WTC11 (cell line): Measurements from ENCODE around the gene CBX7. TPM values are rescaled to one million over a fixed set of nuclear protein-coding genes. Genes with fewer than 3 reads are reported as not detected.

Experiments used
- ATAC-seq: fragments of 200-7000 bp; cut with Tn5 transposase; 2 replicates; pipeline ENCODE4 v1.10.0; 2021; ENCODE audit warnings: mild to moderate bottlenecking, moderate library complexity
- CTCF ChIA-PET: fragments of 300-600 bp; sonication (Branson Sonifier 250); formaldehyde crosslinking; loops from one replicate; lab custom pipeline; 2021; ENCODE audit warnings: antibody characterized with exemption; lab: Charles Lee
- POLR2A ChIA-PET: fragments of 350-600 bp; sonication (Branson Sonifier 250); formaldehyde crosslinking; loops from one replicate; lab custom pipeline; 2021; ENCODE audit warnings: antibody characterized with exemption; lab: Charles Lee
- DNase-seq: peaks from one replicate; pipeline ENCODE4 v3.0.0; 2021; ENCODE audit warnings: low spot score
- H3K27ac Mint-ChIP-seq: 2 replicates; pipeline ENCODE4 v1.8.0; 2021; ENCODE audit warnings: mixed read lengths
- H3K27me3 Mint-ChIP-seq: 2 replicates; pipeline ENCODE4 v1.8.0; 2021; ENCODE audit warnings: low read depth, mild to moderate bottlenecking, moderate library complexity, mixed read lengths
- H3K36me3 Mint-ChIP-seq: 2 replicates; pipeline ENCODE4 v1.8.0; 2021; ENCODE audit warnings: mixed read lengths
- H3K4me1 Mint-ChIP-seq: 2 replicates; pipeline ENCODE4 v1.8.0; 2022; ENCODE audit warnings: mixed read lengths
- H3K4me3 Mint-ChIP-seq: 2 replicates; pipeline ENCODE4 v1.8.0; 2021; ENCODE audit warnings: mild to moderate bottlenecking, moderate library complexity, mixed read lengths
- H3K9me3 Mint-ChIP-seq: 2 replicates; pipeline ENCODE4 v1.8.0; 2021; ENCODE audit warnings: mixed read lengths
- ATF6 ChIP-seq: sonication (generic); formaldehyde crosslinking; IDR thresholded peaks from 2 replicates; pipeline ENCODE4 v1.8.1; 2023; ENCODE audit warnings: mild to moderate bottlenecking, missing genetic modification reagents
- CREM ChIP-seq: sonication (generic); formaldehyde crosslinking; IDR thresholded peaks from 2 replicates; pipeline ENCODE4 v1.8.1; 2022; ENCODE audit warnings: mild to moderate bottlenecking, missing genetic modification reagents, moderate library complexity
- CTCF ChIP-seq: fragments of 200-600 bp; IDR thresholded peaks from 2 replicates; pipeline ENCODE4 v1.8.0; 2022; ENCODE audit warnings: antibody characterized with exemption
- E2F4 ChIP-seq: sonication (generic); formaldehyde crosslinking; IDR thresholded peaks from 2 replicates; pipeline ENCODE4 v1.8.1; 2022; ENCODE audit warnings: low read depth, mild to moderate bottlenecking, moderate library complexity, missing genetic modification reagents, borderline replicate concordance
- FOXK1 ChIP-seq: sonication (generic); formaldehyde crosslinking; IDR thresholded peaks from 2 replicates; pipeline ENCODE4 v1.8.0; 2022; ENCODE audit warnings: mild to moderate bottlenecking, moderate library complexity, missing genetic modification reagents
- HMGA2 ChIP-seq: fragments of 250-450 bp; sonication (Bioruptor Pico); IDR thresholded peaks from 2 replicates; pipeline ENCODE4 v1.4.0; 2021; ENCODE audit warnings: mild to moderate bottlenecking, moderate library complexity
- MLX ChIP-seq: sonication (generic); formaldehyde crosslinking; IDR thresholded peaks from 2 replicates; pipeline ENCODE4 v1.8.1; 2023; ENCODE audit warnings: mild to moderate bottlenecking, missing genetic modification reagents, moderate library complexity
- NFATC4 ChIP-seq: fragments of 250-450 bp; sonication (Bioruptor Pico); IDR thresholded peaks from 2 replicates; pipeline ENCODE4 v1.9.0; 2021; ENCODE audit warnings: mild to moderate bottlenecking
- NFE2L1 ChIP-seq: sonication (generic); formaldehyde crosslinking; IDR thresholded peaks from 2 replicates; pipeline ENCODE4 v1.8.1; 2023; ENCODE audit warnings: missing genetic modification reagents
- PRDM15 ChIP-seq: sonication (generic); formaldehyde crosslinking; IDR thresholded peaks from 2 replicates; pipeline ENCODE4 v1.8.0; 2022; ENCODE audit warnings: missing genetic modification reagents
- RELA ChIP-seq: sonication (generic); formaldehyde crosslinking; IDR thresholded peaks from 2 replicates; pipeline ENCODE4 v1.8.1; 2022; ENCODE audit warnings: missing genetic modification reagents, mild to moderate bottlenecking, borderline replicate concordance
- RORB ChIP-seq: fragments of 250-450 bp; sonication (Bioruptor Pico); IDR thresholded peaks from 2 replicates; pipeline ENCODE4 v1.9.0; 2021; ENCODE audit warnings: mild to moderate bottlenecking
- SMAD4 ChIP-seq: sonication (generic); formaldehyde crosslinking; IDR thresholded peaks from 2 replicates; pipeline ENCODE4 v1.8.0; 2022; ENCODE audit warnings: mild to moderate bottlenecking, missing genetic modification reagents
- SP1 ChIP-seq: sonication (generic); formaldehyde crosslinking; conservative IDR thresholded peaks from 2 replicates; pipeline ENCODE4 v1.8.1; 2022; ENCODE audit warnings: missing genetic modification reagents
- STAT6 ChIP-seq: sonication (generic); formaldehyde crosslinking; conservative IDR thresholded peaks from 2 replicates; pipeline ENCODE4 v1.8.1; 2023; ENCODE audit warnings: mild to moderate bottlenecking, low read depth, missing genetic modification reagents, moderate library complexity
- TEAD4 ChIP-seq: sonication (generic); formaldehyde crosslinking; IDR thresholded peaks from 2 replicates; pipeline ENCODE4 v1.8.0; 2022; ENCODE audit warnings: mild to moderate bottlenecking, missing genetic modification reagents
- TP53 ChIP-seq: sonication (generic); formaldehyde crosslinking; IDR thresholded peaks from 2 replicates; pipeline ENCODE4 v1.8.1; 2023; ENCODE audit warnings: mild to moderate bottlenecking, missing genetic modification reagents
- ZBTB21 ChIP-seq: sonication (generic); formaldehyde crosslinking; IDR thresholded peaks from 2 replicates; pipeline ENCODE4 v1.8.1; 2023; ENCODE audit warnings: mild to moderate bottlenecking, missing genetic modification reagents, borderline replicate concordance
- ZBTB43 ChIP-seq: sonication (generic); formaldehyde crosslinking; IDR thresholded peaks from 2 replicates; pipeline ENCODE4 v1.8.1; 2023; ENCODE audit warnings: mild to moderate bottlenecking, missing genetic modification reagents
- ZNF121 ChIP-seq: sonication (generic); formaldehyde crosslinking; IDR thresholded peaks from 2 replicates; pipeline ENCODE4 v1.8.0; 2023; ENCODE audit warnings: missing genetic modification reagents
- ZNF416 ChIP-seq: fragments of 250-450 bp; sonication (Bioruptor Pico); IDR thresholded peaks from 2 replicates; pipeline ENCODE4 v1.9.0; 2021; ENCODE audit warnings: mild to moderate bottlenecking, inconsistent platforms
- total RNA-seq: library from RNA; stranded (reverse); gene quantifications from 3 replicates; pipeline ENCODE4 v1.2.3, GENCODE V29; 2021

CBX7 gene
- total RNA-seq, 1 experiment from 2014 or later: 10.6 TPM

GRCh38 chr22:39123751-39124581 lies 28.5 kb downstream of the CBX7 start (continued):
- TF ChIP-seq HMGA2 (no peak), SMAD4 (CRISPR knock-in tag) (no peak), FOXK1 (no peak), ZNF121 (no peak), CREM (CRISPR knock-in tag) (no peak), MLX (no peak), TP53 (CRISPR knock-in tag) (no peak), ZNF416 (CRISPR knock-in tag) (no peak), NFE2L1 (CRISPR knock-in tag) (no peak), ZBTB43 (CRISPR knock-in tag) (no peak), NFATC4 (no peak), TEAD4 (CRISPR knock-in tag) (no peak), ZBTB21 (CRISPR knock-in tag) (no peak), RELA (CRISPR knock-in tag) (no peak), STAT6 (CRISPR knock-in tag) (no peak)

- Mint-ChIP-seq H3K36me3 (no peaks in the 10 kb centered on the region), H3K4me3 (no peak overlapping the region), H3K27ac (no peak overlapping the region), H3K9me3 (no peaks in the 10 kb centered on the region), H3K4me1 (peaks cover 8% of the 10 kb centered on the region), H3K27me3 (peaks cover 3% of the 10 kb centered on the region)
- DNase-seq (no peak), ATAC-seq (no peak)
- CTCF ChIA-PET: interaction anchor here (0.7 to 3.0 kb wide), 7 partner anchors 9 to 357 kb away, joined by 3 to 20 read pairs (median 5); no protein-coding TSS in a partner anchor
- POLR2A ChIA-PET: no interaction called here
- TF ChIP-seq SP1 (CRISPR knock-in tag) (no peak), ATF6 (CRISPR knock-in tag) (no peak), TP53 (CRISPR knock-in tag) (no peak), RORB (CRISPR knock-in tag) (no peak), E2F4 (CRISPR knock-in tag) (no peak), CTCF (no peak), PRDM15 (CRISPR knock-in tag) (no peak)
Observed at GRCh38 chr22:39122772-39123470, 29.6 kb downstream of the CBX7 start.
